BJ (cell line): ENCODE data around the gene HSPA14. TPM values are rescaled to one million over a fixed set of nuclear protein-coding genes. Genes with fewer than 3 reads are reported as not detected.
A peak's percentile ranks its signal among the peaks of the same experiment; 100 is the strongest.

Source experiments
- CTCF ChIA-PET: fragments of 350-600 bp; formaldehyde crosslinking; extraction: SDS; loops from one replicate; lab custom pipeline; 2021; ENCODE audit warnings: antibody characterized with exemption, inconsistent platforms; lab: Yijun Ruan, JAX
- POLR2A ChIA-PET: fragments of 300-600 bp; sonication (Branson Sonifier 250); formaldehyde crosslinking; extraction: SDS; loops from one replicate; lab custom pipeline; 2021; ENCODE audit warnings: antibody characterized with exemption; lab: Charles Lee
- DNase-seq: peaks from one replicate; pipeline ENCODE4 v3.0.0-alpha.2; 2011; ENCODE audit warnings: low read depth
- H3K27me3 ChIP-seq: 2 replicates; pipeline ENCODE4 v1.6.0; 2011; ENCODE audit warnings: low read length; ENCODE audit not compliant: control insufficient read depth, insufficient read depth
- H3K36me3 ChIP-seq: 2 replicates; pipeline ENCODE4 v1.5.1; 2011; ENCODE audit warnings: low read length; ENCODE audit not compliant: control insufficient read depth, insufficient read depth
- H3K4me3 ChIP-seq: 2 replicates; pipeline ENCODE4 v1.5.1; 2011; ENCODE audit warnings: low read depth, mild to moderate bottlenecking, control low read depth, low read length
- CTCF ChIP-seq: IDR thresholded peaks from 2 replicates; pipeline ENCODE4 v1.5.1; 2011; ENCODE audit warnings: low read depth, mild to moderate bottlenecking, control low read depth, inconsistent platforms, low read length, moderate library complexity; ENCODE audit not compliant: insufficient read depth
- polyA plus RNA-seq: library from polyadenylated mRNA; depleted of rRNA; stranded (reverse); fragments of >200 nt; gene quantifications from 2 replicates; pipeline ENCODE4 v1.2.3, GENCODE V29; 2011

Gene HSPA14
- polyA plus RNA-seq, 1 experiment: 5.4 TPM

GRCh38 chr10:14838582-14839304 lies 637 bp downstream of the HSPA14 start:
- POLR2A ChIA-PET: interaction anchor here (0.6 kb wide), 1 partner anchor 249 kb away, joined by 11 read pairs; no protein-coding TSS in a partner anchor
- CTCF ChIA-PET: interaction anchor here (1.0 to 1.7 kb wide), 3 partner anchors 12 to 302 kb away, joined by 3 to 13 read pairs (median 4); no protein-coding TSS in a partner anchor
- Histone ChIP-seq H3K4me3 (peak overlapping the region; percentile 84), H3K27me3 (no peaks in the 10 kb centered on the region), H3K36me3 (peaks cover 8% of the 10 kb centered on the region)
- no peak for TF ChIP-seq CTCF
- DNase-seq: no peak

GRCh38 chr10:14839305-14839695 lies 1.2 kb downstream of the HSPA14 start:
- POLR2A ChIA-PET: interaction anchor here (0.6 kb wide), 1 partner anchor 250 kb away, joined by 11 read pairs; no protein-coding TSS in a partner anchor
- H3K27me3 ChIP-seq: no peaks in the 10 kb centered on the region
- CTCF ChIA-PET: interaction anchor here (0.7 to 1.0 kb wide), 2 partner anchors 302 to 902 kb away, joined by 3 to 4 read pairs; no protein-coding TSS in a partner anchor
- peak overlapping the region; percentile 84 for H3K4me3 ChIP-seq
- H3K36me3 ChIP-seq: peaks cover 8% of the 10 kb centered on the region
- TF ChIP-seq CTCF: no peak
- no peak for DNase-seq

GRCh38 chr10:14840178-14840577 lies 2.1 kb downstream of the HSPA14 start:
- H3K36me3 ChIP-seq: peaks cover 8% of the 10 kb centered on the region
- ChIA-PET POLR2A (no interaction called here), CTCF (no interaction called here)
- TF ChIP-seq CTCF: no peak
- no peak overlapping the region for H3K4me3 ChIP-seq
- no peak for DNase-seq
- H3K27me3 ChIP-seq: no peaks in the 10 kb centered on the region

- Histone ChIP-seq H3K4me3 (no peak overlapping the region), H3K36me3 (peaks cover 8% of the 10 kb centered on the region), H3K27me3 (no peaks in the 10 kb centered on the region)
- DNase-seq: no peak
- TF ChIP-seq CTCF: no peak
- ChIA-PET POLR2A (no interaction called here), CTCF (interaction anchor here (1.2 kb wide), 1 partner anchor 61 kb away, joined by 4 read pairs; no protein-coding TSS in a partner anchor)
Observed at GRCh38 chr10:14843327-14843988, 5.4 kb downstream of the HSPA14 start.

GRCh38 chr10:14844948-14845347 lies 6.8 kb downstream of the HSPA14 start:
- ChIA-PET POLR2A (no interaction called here), CTCF (no interaction called here)
- no peaks in the 10 kb centered on the region for H3K27me3 ChIP-seq
- no peak overlapping the region for H3K4me3 ChIP-seq
- TF ChIP-seq CTCF: no peak
- H3K36me3 ChIP-seq: peaks cover 8% of the 10 kb centered on the region
- DNase-seq: no peak
